HG02763 (cell line): Measurements from ENCODE around the gene KIR2DL3.
"Not testable (repeated sequence)": the region's sequence is repeated elsewhere in the genome, so short reads cannot be mapped to it uniquely, and the experiment has no call there.

Experiments used
- ATAC-seq: cut with Tn5 transposase; IDR thresholded peaks from one replicate; pipeline ENCODE4 v1.9.1; 2021; ENCODE audit warnings: mild to moderate bottlenecking, moderate library complexity; ENCODE audit not compliant: unreplicated experiment

KIR2DL3 gene

GRCh38 chr19:54738306-54738705 is at the start of gene KIR2DL3:
Gene KIR2DL3 (plus strand): TSS chr19:54738513. CDS start chr19:54738546, 33 bp downstream.
- ATAC-seq, result not testable (repeated sequence)

GRCh38 chr19:54691582-54692297 is 46.6 kb upstream of the KIR2DL3 start:
- no peak for ATAC-seq

GRCh38 chr19:54692298-54692615 is 46.1 kb upstream of the KIR2DL3 start:
- no peak for ATAC-seq

GRCh38 chr19:54694648-54695047 is 43.7 kb upstream of the KIR2DL3 start:
- ATAC-seq, result no peak

- no peak for ATAC-seq
Observed at GRCh38 chr19:54696117-54696548, 42.2 kb upstream of the KIR2DL3 start.

GRCh38 chr19:54696766-54697165 is 41.5 kb upstream of the KIR2DL3 start:
- no peak for ATAC-seq

- not testable (repeated sequence) for ATAC-seq
Observed at GRCh38 chr19:54697716-54698115, 40.6 kb upstream of the KIR2DL3 start.

GRCh38 chr19:54704928-54705327 is 33.4 kb upstream of the KIR2DL3 start:
- ATAC-seq, result no peak

- no peak for ATAC-seq
Observed at GRCh38 chr19:54707962-54708361, 30.4 kb upstream of the KIR2DL3 start.

- no peak for ATAC-seq
Observed at GRCh38 chr19:54708781-54709180, 29.5 kb upstream of the KIR2DL3 start.

- ATAC-seq, result no peak
Observed at GRCh38 chr19:54709212-54709948, 28.9 kb upstream of the KIR2DL3 start.

GRCh38 chr19:54709956-54710355 is 28.4 kb upstream of the KIR2DL3 start:
- not testable (repeated sequence) for ATAC-seq

GRCh38 chr19:54724142-54724541 is 14.2 kb upstream of the KIR2DL3 start, which contains the start of gene KIR3DL3:
Gene KIR3DL3 (plus strand): TSS chr19:54724442. CDS start chr19:54724497, 55 bp downstream.
- no peak for ATAC-seq

GRCh38 chr19:54724644-54725043 is 13.7 kb upstream of the KIR2DL3 start:
- no peak for ATAC-seq

- no peak for ATAC-seq
Observed at GRCh38 chr19:54725321-54725720, 13.0 kb upstream of the KIR2DL3 start.

GRCh38 chr19:54727562-54727961 is 10.8 kb upstream of the KIR2DL3 start:
- no peak for ATAC-seq

- ATAC-seq, result no peak
Observed at GRCh38 chr19:54728167-54728566, 10.1 kb upstream of the KIR2DL3 start.

GRCh38 chr19:54729416-54730188 is 8.7 kb upstream of the KIR2DL3 start:
- ATAC-seq, result no peak

GRCh38 chr19:54731191-54731590 is 7.1 kb upstream of the KIR2DL3 start:
- ATAC-seq, result no peak

- no peak for ATAC-seq
Observed at GRCh38 chr19:54738715-54739114, 402 bp downstream of the KIR2DL3 start.
